ENCODE results near the gene IL6.
"Not testable (repeated sequence)": the region's sequence is repeated elsewhere in the genome, so short reads cannot be mapped to it uniquely, and the experiment has no call there.

IL6 gene

DNA sequence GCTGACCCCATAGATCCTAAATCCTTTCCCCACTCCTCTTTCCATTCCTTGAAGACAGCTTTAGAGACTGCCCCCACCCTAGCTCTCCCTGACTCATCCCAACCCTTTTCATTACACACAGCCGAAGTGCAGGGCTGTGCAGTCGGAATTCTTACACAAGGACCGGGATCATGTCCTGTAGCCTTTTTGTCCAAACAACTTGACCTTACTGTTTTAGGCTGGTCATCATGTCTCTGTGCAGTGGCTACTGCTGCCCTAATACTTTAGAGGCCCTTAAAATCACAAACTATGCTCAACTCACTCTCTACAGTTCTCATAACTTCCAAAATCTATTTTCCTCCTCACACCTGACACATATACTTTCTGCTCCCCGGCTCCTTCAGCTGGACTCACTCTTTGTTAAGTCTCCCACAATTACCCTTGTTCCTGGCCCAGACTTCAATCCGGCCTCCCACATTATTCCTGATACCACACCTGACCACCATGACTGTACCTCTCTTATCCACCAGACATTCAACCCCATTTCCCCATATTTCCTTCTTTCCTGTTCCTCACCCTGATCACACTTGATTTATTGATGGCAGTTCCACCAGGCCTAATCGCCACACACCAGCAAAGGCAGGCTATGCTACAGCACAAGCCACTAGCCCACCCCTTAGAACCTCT, 19.8 kb upstream of the IL6 start:
- not testable (repeated sequence) for H3K27ac ChIP-seq (replicated peaks); DNase-seq (ENCODE audit: low read depth in 1 of 2, low spot score in 1 of 2); H3K4me3 ChIP-seq (replicated peaks; ENCODE audit: insufficient read depth, low read length); H3K27me3 ChIP-seq (ENCODE audit: insufficient read depth, poor library complexity, severe bottlenecking)

- DNase-seq (ENCODE audit: low read depth in 1 of 2, low spot score in 1 of 2); H3K4me3 ChIP-seq (replicated peaks; ENCODE audit: insufficient read depth, low read length); H3K27me3 ChIP-seq (ENCODE audit: insufficient read depth, poor library complexity, severe bottlenecking); H3K27ac ChIP-seq (replicated peaks): not testable (repeated sequence)
Measured at GRCh38 chr7:22708214-22708613, 18.8 kb upstream of the IL6 start.

- DNase-seq (ENCODE audit: low read depth in 1 of 2, low spot score in 1 of 2); H3K27ac ChIP-seq (replicated peaks); H3K4me3 ChIP-seq (replicated peaks; ENCODE audit: insufficient read depth, low read length): not testable (repeated sequence)
Measured at GRCh38 chr7:22708677-22709061, 18.3 kb upstream of the IL6 start.

GRCh38 chr7:22709062-22709829, 17.8 kb upstream of the IL6 start:
- H3K27me3 ChIP-seq (ENCODE audit: insufficient read depth, poor library complexity, severe bottlenecking); H3K4me3 ChIP-seq (replicated peaks; ENCODE audit: insufficient read depth, low read length); H3K27ac ChIP-seq (replicated peaks); DNase-seq (ENCODE audit: low read depth in 1 of 2, low spot score in 1 of 2): not testable (repeated sequence)

More at GRCh38 chr7:22708677-22709061, 18.3 kb upstream of the IL6 start:
- H3K27me3 ChIP-seq (ENCODE audit: insufficient read depth, poor library complexity, severe bottlenecking): not testable (repeated sequence)

DNA sequence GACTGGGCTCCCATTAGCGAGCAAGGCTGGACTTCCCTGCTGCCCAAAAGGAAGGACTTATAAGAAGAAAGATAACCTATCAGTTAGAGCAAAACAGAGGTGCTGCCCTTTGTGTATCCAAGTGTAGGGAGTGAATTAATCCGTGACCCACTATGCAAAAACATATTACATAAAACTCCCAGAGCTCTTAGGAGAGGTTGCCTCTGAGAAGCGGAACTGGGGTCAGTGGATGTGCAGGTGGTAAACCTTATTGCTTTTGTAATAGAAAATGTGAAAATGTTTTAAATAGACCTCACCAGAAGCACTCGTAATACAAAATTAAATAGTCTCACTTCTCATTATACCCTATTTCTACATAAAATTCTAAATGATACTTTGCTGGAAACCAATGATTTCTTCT, 17.1 kb upstream of the IL6 start:
- H3K27me3 ChIP-seq (ENCODE audit: insufficient read depth, poor library complexity, severe bottlenecking): no peaks in the 10 kb centered on the region
- no peak overlapping the region for H3K4me3 ChIP-seq (replicated peaks; ENCODE audit: insufficient read depth, low read length)
- no peak for DNase-seq (ENCODE audit: low read depth in 1 of 2, low spot score in 1 of 2)
- TF ChIP-seq CTCF (IDR thresholded peaks at IDR 0.05; ENCODE audit: insufficient read depth, low read length): no peak
- TF ChIP-seq, protein P1, sequence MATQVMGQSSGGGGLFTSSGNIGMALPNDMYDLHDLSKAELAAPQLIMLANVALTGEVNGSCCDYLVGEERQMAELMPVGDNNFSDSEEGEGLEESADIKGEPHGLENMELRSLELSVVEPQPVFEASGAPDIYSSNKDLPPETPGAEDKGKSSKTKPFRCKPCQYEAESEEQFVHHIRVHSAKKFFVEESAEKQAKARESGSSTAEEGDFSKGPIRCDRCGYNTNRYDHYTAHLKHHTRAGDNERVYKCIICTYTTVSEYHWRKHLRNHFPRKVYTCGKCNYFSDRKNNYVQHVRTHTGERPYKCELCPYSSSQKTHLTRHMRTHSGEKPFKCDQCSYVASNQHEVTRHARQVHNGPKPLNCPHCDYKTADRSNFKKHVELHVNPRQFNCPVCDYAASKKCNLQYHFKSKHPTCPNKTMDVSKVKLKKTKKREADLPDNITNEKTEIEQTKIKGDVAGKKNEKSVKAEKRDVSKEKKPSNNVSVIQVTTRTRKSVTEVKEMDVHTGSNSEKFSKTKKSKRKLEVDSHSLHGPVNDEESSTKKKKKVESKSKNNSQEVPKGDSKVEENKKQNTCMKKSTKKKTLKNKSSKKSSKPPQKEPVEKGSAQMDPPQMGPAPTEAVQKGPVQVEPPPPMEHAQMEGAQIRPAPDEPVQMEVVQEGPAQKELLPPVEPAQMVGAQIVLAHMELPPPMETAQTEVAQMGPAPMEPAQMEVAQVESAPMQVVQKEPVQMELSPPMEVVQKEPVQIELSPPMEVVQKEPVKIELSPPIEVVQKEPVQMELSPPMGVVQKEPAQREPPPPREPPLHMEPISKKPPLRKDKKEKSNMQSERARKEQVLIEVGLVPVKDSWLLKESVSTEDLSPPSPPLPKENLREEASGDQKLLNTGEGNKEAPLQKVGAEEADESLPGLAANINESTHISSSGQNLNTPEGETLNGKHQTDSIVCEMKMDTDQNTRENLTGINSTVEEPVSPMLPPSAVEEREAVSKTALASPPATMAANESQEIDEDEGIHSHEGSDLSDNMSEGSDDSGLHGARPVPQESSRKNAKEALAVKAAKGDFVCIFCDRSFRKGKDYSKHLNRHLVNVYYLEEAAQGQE (IDR thresholded peaks at IDR 0.05; ENCODE audit: insufficient replicate concordance, low read depth): no peak
- TF ChIP-seq POLR2AphosphoS5 (IDR thresholded peaks at IDR 0.05; ENCODE audit: low read depth): no peak
- TF ChIP-seq GABPA (IDR thresholded peaks at IDR 0.05; ENCODE audit: low read depth): no peak
- no peak for TF ChIP-seq SPI1 (IDR thresholded peaks at IDR 0.05; ENCODE audit: borderline replicate concordance, low read depth)
- H3K27ac ChIP-seq (replicated peaks): no peak overlapping the region

DNA sequence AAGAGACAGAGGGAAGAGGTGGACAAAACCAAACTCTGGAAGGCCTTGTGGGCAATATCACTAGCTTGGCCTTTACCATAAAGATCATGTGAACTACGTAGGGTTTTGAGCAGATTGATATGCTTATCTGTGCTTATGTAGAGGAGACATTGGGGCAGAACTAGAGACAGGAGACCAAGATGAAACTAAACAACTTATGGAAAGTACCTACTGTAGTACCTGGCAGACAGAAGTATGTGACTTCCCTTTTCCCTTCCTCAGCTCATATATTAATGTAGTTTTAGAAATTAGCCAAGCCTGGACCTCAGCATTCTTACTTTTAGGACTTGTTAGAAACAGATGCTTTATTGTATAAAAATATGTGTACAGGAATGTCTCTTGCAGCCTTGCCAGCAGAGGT, 14.0 kb upstream of the IL6 start:
- Histone ChIP-seq H3K4me3 (replicated peaks; ENCODE audit: insufficient read depth, low read length) (no peak overlapping the region), H3K27ac (replicated peaks) (no peak overlapping the region), H3K27me3 (ENCODE audit: insufficient read depth, poor library complexity, severe bottlenecking) (no peaks in the 10 kb centered on the region)
- TF ChIP-seq CTCF (IDR thresholded peaks at IDR 0.05; ENCODE audit: insufficient read depth, low read length) (no peak), SPI1 (IDR thresholded peaks at IDR 0.05; ENCODE audit: borderline replicate concordance, low read depth) (peak; percentile 23; the same call in 1 of the 2 replicates), GABPA (IDR thresholded peaks at IDR 0.05; ENCODE audit: low read depth) (no peak)
- TF ChIP-seq, protein P1 (IDR thresholded peaks at IDR 0.05; ENCODE audit: insufficient replicate concordance, low read depth): no peak
- DNase-seq (ENCODE audit: low read depth in 1 of 2, low spot score in 1 of 2): no peak
